ENCODE measurements around the gene RPAP3. TPM values are rescaled to one million over a fixed set of nuclear protein-coding genes. Genes with fewer than 3 reads are reported as not detected.
A peak's percentile ranks its signal among the peaks of the same experiment; 100 is the strongest.
"Not testable (repeated sequence)": the region's sequence is repeated elsewhere in the genome, so short reads cannot be mapped to it uniquely, and the experiment has no call there.

RPAP3 gene
- polyA plus RNA-seq, 3 donors: 42.3 to 44.5 (median 43.5) TPM

GRCh38 chr12:47698631-47699030 is 7.2 kb downstream of the RPAP3 start:
- DNase-seq: no peak

- no peak for DNase-seq
These were observed 7.8 kb downstream of the RPAP3 start for GRCh38 chr12:47698055-47698454.

- no peak for DNase-seq
These were observed 16.6 kb downstream of the RPAP3 start for GRCh38 chr12:47689215-47689614.

GRCh38 chr12:47687636-47688035 is 18.2 kb downstream of the RPAP3 start:
- DNase-seq: no peak

DNA sequence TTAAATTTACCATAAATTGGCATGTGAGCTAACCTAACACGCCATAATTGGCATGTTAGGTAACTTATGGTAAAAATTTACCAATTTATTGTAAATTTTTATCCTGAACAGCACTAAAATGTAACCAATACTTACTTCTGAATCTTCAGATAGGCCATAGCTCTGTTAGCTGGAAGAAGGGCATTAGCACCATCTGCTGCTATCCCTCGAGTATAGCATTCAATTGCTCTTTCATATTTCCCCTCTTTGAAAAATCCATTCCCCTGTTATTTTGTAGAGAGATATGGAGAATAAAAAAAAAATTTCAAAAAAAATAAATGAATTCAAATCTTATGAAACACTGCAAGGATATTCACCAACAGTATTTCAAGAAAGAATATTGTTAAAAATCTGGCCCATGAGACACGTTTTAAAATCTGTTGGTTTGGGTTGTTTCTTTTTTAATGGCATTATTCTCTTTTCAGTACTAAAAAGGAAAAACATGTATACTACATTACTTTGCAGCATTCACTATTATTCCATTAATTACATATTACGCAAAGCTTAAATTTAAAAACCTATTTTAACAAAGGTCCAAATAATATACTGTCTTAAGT is 19.1 kb downstream of the RPAP3 start:
- DNase-seq: peak; percentile 26

DNA sequence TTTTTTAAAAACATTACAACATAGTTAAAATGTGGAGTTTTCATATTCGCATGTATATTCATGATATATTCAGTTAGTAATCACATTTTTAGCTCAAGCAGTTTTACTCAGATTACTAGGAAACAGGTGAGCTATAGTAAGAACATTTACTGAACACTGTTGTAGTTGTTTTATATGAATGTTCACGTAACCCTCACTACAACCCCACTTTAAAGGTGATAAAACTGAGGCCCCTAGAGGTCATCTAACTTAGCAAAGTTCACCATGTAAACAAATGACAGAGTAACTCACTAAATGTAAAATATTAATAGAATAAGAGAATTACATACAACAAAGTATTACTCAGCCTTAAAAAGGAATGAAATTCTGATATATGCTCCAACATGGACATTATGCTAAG is 26.0 kb downstream of the RPAP3 start:
- no peak for DNase-seq

DNA sequence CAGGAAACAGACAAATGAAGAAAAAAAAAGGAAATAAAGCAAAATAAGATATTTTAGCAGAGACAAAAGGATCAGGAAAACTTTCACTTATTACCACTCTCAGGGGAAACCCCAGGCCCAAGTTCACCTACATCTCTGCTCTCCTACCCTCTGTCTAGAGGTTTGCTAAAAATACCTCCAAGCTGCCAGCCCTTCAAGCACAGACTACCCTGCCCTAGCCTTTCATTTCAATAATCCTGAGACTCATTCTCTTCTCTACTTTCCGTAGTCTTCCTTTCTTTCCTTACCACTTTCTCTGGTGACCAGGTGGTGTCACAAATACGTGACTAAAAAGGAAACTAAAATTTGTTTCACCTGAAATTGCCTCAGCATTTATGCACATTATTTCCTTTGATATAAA is 33.8 kb downstream of the RPAP3 start:
- DNase-seq: no peak

DNA sequence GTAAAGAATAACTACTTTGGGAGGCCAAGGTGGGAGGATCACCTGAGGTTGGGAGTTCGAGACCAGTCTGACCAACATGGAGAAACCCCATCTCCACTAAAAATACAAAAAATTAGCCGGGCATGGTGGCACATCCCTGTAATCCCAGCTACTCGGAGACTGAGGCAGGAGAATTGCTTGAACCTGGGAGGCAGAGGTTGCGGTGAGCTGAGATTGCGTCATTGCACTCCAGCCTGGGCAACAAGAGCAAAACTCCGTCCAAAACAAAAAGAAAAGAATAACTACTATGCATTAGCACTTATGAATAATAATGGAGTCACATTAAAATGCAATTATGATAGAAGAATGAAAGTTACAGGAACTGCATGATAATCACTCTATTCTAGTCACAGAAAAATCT is 37.9 kb downstream of the RPAP3 start:
- not testable (repeated sequence) for DNase-seq

GRCh38 chr12:47652521-47653234 is 53.2 kb downstream of the RPAP3 start:
- no peak for DNase-seq

- peak; percentile 21 for DNase-seq
These were observed 54.2 kb downstream of the RPAP3 start for GRCh38 chr12:47651368-47652254.

GRCh38 chr12:47650469-47650868 is 55.4 kb downstream of the RPAP3 start:
- DNase-seq: no peak

GRCh38 chr12:47649381-47649780 is 56.4 kb downstream of the RPAP3 start:
- no peak for DNase-seq

GRCh38 chr12:47648056-47648579 is 57.7 kb downstream of the RPAP3 start:
- DNase-seq: no peak

GRCh38 chr12:47642310-47642709 is 63.5 kb downstream of the RPAP3 start:
- not testable (repeated sequence) for DNase-seq

GRCh38 chr12:47636908-47637780 is 68.7 kb downstream of the RPAP3 start:
- DNase-seq: no peak

GRCh38 chr12:47635770-47636169 is 70.1 kb downstream of the RPAP3 start:
- DNase-seq: not testable (repeated sequence)

DNA sequence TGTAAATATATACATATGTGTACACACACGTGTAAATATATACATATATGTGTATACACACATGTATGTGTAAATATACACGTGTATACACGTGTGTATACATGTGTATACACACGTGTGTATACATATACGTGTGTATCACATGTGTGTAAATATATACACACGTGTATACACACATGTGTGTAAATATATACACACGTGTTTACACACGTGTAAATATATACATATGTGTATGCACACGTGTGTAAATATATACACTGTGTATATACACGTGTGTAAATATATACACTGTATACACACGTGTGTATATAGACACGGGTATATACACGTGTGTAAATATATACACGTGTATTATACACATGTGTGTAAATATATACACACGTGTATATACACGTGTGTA is 71.7 kb downstream of the RPAP3 start:
- no peak for DNase-seq

DNA sequence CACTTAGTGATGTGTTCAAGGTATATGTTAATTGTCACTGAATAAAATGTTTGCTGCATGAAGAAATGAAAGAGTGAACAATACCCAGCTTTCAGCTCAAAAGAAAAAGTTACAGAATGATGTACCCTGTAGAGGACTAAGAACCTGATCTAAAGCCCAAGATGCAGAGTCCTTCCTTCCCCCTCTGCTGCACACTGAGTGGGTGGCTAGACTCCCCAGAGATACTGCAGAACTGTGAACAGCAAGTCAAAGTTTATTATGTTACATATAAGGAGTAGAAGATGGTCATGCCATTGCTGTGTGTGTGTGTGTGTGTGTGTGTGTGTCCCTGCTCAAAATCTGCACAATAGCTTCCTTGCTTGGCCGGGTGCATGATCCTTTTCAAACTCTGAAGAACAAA is 83.9 kb downstream of the RPAP3 start:
- no peak for DNase-seq

DNA sequence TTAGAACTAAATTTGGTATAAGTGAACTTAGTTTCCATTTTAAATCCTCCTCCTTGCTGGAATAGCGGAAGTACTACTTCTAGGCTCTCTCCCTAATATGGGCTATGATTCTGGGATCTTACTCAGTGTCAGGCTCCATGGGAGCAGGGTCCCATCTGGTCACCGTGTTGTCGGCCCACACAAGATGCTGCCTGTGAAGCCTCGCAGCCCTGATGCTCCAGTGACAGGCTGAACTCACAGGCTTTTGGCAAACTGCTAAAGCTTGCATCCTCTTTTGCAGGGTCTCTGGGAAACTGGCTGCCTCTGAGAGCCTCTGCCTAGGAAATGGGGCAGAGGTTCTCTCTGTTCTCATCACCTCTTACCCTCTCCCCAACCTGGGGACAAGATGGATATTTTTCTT is 88.4 kb downstream of the RPAP3 start:
- no peak for DNase-seq

GRCh38 chr12:47616440-47616839 is 89.4 kb downstream of the RPAP3 start:
- DNase-seq: no peak

GRCh38 chr12:47615711-47616110 is 90.1 kb downstream of the RPAP3 start:
- no peak for DNase-seq

DNA sequence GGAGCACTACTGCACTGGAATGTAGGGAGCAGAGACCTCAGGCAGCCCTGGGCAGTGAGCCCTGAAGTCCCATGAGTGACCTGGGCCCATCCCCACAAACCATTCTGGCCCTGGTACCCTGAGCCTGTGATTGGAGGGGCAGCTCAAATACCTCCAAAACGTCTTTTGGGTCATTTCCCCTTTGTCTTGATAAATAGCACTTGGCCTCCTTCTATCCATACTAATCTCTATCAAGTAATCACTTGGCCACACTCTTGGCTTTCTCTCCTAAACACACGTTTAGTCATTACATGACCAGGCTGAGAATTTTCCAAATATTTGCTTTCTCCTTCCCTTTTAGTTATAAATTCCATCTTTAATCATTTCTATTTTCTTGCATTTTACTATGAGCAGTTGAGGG is 91.3 kb downstream of the RPAP3 start:
- no peak for DNase-seq

All from renal pelvis (tissue), 4 donors.